Forelimb muscle (tissue), 1 donor: ENCODE results near the gene SLC25A12. TPM values are rescaled to one million over a fixed set of nuclear protein-coding genes. Genes with fewer than 3 reads are reported as not detected.
"Not testable (repeated sequence)": the region's sequence is repeated elsewhere in the genome, so short reads cannot be mapped to it uniquely, and the experiment has no call there.

Source experiments
- DNase-seq: peaks from one replicate; pipeline ENCODE4 v3.0.0-alpha.2; 2013; ENCODE audit warnings: low read depth
- polyA plus RNA-seq: library from polyadenylated mRNA; unstranded; fragments of 120-200 nt; gene quantifications from one replicate; pipeline ENCODE4 v1.2.1, GENCODE V29; 2013; ENCODE audit not compliant: insufficient read length

SLC25A12 gene
- polyA plus RNA-seq, 1 donor, result 27.7 TPM

DNA sequence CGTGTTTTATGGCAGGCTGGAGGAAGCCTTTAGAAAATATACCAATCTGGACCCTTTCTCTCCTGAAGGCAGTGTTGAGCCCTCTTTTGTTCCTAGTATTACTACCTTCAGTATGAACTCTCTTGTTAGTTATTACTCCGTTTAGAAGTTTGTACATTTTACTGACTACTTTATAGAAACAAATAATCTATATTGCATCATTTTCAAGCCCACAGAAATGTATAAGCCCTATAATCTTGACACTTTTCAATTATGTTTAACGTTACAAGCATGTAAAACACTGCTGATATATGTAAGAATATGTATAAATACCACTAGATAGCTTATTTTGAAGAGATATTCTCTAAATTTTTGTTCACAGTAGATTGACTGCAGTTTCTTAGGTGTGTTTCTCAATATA lies 64.0 kb downstream of the SLC25A12 start:
- no peak for DNase-seq

DNA sequence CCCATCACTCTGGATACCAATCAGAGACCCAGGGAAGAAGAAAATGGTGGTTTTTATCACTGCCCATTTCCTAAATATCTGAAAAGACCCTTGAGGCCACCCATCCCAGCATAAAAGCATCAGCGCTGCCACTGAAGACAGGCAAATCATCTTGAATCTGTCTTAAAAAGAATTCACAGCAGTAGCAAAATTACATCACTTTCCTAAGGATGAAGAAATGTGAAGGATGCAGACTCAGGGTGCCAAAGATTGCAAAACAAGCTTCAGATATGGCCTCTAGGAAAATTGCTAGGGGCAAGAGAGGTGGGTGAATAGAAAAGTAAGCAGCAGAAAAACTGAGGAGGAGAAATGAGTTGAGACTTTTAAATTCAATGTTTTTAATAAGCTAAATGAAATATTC lies 70.0 kb downstream of the SLC25A12 start:
- DNase-seq, result no peak

DNA sequence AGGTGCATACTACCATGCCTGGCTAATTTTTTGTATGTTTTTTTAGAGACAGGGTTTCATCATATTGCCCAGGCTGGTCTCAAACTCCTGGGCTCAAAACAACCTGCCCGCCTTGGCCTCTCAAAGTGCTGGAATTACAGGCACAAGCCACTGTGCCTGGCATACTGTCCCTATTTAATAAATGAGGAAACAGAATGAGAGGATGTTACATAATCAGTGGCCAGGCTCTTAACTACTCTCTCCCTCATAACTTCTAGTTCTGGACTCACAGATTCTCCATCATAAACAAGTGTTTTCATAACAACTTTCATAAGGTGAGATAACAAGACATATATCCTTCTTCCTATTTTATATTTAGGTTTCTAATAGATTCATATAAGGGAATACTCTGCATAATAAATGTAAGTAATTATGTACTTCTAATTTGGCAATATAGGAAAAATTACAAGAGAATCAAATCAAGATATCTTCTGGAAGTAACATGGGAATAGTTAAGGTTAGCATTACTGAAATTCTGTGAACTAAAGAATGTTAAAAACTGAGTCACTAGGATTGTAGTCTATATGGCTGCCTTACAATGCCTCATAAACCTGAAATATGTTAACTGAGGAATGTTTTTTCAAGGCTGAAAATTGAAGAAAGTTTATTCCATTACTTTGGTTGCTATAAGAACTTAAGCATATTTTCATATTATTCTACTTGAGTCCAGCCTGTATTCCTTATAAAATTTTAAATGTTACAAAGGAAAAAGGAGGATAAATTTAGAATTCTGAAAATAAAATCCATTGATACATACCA lies 71.3 kb downstream of the SLC25A12 start:
- DNase-seq, result no peak

DNA sequence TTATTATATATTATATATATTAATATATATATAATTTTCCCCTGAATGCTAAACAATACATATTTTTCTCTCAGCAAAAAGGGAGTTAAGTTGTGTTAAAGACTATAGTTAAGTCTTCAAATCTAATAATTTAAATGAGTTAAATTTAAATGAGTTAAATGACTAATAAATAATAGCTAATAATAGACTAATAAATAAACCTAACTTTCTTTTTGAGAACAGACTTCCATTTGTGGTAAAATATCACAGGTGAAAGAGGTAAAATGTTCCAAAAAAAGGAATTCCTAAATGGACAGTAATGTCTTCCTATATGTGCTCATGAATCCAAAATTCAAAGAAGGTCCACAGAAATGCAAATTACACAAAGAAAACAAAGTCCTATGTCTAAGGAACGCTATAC lies 74.6 kb downstream of the SLC25A12 start:
- DNase-seq, result no peak

DNA sequence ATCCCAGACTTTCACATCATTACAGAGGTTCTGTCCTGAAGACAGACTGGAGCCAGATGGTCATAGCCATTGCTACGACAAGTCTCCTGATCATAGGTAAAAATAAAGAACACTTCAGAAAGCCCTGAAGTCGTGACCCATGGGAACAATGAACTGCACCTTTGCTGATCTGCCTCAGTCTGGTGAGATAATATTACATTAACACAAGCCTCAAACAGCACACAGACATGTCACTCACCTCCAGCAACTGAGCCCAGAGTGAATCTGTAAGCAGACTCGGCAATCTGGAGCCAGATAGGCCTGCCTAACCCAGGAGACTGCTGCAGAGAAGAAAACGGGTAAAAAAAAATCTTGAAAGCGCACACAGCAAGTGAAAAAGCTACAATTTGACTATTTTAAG lies 79.2 kb downstream of the SLC25A12 start:
- no peak for DNase-seq

DNA sequence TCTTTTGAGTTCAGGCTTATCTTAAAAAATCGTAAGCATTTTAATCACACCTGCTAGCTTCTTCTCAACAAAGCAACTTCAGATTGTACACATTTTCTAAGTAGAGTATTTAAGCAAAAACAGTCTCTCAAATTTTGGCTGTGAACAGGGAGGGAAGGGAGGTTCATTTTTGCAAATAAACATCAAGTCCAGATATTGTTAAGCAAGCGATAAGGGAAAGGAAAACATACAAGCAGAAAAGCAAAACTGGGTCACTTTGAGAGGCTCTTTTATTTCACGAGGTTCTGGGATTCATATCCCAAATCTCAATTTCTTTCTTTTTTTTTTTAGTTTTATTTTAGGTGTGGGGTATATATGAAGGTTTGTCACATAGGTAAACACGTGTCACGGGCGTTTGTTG lies 79.9 kb downstream of the SLC25A12 start:
- no peak for DNase-seq

DNA sequence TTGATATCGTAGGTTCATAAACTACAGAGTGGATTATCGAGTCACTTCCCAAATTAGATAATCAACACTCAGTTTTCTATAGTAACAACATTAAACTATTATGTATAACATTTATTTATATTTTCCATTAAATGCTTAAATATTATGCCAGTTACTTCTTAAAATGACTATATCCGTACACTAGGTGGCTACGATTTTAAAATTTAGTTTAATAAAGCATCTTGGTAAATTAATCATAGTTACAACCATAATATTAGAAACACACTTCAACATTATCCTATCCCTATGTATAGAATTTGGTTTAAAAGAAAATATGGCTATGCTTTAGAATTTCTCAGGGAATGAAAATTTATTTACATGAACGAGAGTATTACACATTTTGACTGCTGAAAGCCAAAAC lies 80.3 kb downstream of the SLC25A12 start:
- DNase-seq, result no peak

DNA sequence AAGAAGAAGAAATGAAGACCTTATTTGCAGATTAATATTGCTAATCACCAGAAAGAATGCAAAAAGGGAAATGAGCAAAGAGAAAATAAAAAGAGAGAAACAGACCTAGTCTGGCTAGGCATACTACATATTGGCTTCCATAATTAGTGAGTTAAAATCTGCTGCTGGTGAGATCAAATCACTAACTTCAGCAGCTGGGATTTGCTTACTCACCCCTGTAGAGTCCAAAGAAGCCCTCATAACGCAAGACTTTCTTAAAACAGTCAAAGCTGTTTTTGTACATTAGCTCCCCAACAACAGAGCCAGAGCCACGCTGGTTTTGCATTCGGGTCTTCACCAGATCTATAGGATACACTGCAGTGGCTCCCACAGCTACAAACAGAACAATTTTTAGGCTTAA lies 80.9 kb downstream of the SLC25A12 start:
- DNase-seq, result no peak

DNA sequence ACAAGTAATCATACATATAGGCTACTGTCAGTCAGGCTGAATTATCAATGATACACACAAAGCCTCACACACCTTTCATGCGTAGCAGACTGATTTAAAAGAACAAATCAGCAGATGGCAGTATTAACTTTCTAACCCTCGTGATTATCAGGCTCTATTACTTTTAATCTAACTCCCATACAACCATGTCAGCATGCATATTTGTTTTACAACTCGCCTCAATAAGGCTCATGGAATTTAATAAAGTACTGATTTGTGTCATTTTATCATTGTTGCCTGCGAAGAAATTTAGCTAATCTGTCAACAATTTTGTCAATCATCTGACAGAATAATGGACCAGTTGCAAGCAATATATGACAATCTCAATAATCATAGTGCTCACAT lies 82.8 kb downstream of the SLC25A12 start:
- DNase-seq, result no peak

DNA sequence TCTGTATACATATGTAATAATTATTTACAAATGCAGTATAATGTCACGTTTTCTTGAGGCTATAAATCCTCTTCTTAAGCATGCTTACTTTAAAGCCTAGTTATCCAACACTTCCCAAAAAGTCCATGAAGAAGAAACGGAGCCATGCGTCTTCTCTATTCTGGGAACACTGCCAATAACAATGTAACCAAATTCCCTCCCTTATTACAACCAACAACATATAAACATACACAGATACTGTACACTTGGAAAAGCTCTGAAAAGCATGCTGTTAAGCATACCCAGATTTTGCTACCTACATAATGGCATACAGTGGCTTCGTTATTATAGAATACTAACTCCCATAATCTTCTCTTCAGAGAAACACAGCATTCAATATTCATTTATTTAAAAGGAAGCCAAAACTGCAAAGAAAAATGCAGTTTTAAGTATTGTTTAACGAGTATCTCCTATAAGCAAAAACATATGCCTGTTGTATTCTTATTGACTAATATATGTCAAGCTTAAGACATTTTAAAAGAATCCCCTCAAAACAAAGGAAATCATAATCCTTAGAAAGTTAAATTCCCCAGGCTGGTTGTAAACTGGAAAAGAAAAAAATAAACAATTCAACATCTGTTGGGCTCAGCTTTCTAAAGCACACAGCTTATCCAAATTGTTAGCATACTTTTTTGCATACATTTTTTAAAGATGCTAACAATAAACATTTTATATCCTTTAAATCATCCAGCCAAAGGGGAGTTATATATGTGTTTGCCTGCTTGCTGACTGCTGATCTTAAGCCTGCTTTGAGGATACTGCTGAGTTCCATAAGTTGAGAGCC lies 83.4 kb downstream of the SLC25A12 start:
- peak; percentile 28 for DNase-seq

DNA sequence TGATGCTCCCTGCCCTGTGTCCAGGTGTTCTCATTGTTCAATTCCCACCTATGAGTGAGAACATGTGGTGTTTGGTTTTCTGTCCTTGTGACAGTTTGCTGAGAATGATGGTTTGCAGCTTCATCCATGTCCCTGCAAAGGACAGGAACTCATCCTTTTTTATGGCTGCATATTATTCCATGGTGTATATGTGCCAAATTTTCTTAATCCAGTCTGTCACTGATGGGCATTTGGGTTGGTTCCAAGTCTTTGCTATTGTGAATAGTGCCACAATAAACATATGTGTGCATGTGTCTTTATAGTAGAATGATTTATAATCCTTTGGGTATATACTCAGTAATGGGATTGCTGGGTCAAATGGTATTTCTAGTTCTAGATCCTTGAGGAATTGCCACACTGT lies 85.2 kb downstream of the SLC25A12 start:
- DNase-seq, result not testable (repeated sequence)

DNA sequence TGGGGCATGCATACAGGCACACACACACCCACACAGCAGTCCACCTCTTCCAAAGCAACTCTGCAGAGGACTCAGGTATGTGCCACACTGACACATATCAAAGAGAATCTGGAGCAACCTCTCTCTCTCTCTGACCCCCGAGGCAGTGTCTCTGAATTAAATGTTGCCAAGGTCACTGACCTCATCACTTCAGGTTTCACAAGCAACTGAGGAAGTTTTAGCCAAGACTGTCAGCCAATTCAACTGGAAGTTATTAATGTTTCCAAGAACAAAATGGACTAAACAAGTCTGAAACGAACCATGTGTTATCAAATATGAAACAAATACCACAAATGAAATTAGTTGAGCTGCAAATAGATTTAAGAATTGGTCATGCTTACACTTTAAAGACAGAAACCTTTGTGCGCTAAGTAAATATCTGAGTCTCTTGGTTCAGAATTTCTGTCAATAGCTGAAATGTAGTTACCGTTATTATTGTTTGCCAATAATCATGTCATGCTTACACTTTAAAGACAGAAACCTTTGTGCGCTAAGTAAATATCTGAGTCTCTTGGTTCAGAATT lies 86.1 kb downstream of the SLC25A12 start:
- DNase-seq, result no peak

DNA sequence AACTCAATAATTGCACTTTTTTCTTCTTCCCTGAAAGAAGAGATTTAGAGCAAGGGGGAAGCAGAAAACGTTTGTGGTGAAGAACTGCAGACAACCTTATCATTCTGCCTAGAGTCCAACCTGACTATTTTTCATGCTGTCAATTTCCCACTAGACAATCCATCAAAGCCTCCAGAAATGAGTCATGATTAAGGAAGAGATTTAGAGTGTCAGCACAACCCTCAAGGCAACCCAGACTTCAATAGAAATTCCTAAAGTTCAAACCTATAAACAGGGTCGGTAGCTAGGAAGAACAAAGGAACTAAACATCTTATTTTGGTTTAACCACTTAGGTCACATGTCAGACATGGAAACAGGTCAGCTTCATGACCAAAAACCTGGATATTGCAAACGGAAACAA lies 86.9 kb downstream of the SLC25A12 start:
- DNase-seq, result no peak

DNA sequence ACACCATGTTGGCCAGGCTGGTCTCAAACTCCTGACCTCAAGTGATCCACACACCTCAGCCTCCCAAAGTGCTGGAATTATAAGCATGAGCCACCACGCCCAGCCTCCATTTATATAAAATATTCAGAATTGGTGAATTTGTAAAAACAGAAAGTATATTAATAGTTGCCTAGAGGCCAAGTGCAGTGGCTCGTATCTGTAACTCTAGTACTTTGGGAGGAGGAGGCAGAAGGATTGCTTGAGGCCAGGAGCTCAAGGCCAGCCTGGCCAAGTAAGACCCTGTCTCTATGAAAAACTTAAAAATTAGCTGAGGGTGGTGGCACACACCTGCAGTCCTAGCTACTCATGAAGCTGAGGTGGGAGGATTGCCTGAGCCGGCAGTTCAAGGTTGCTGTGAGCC lies 89.6 kb downstream of the SLC25A12 start:
- no peak for DNase-seq

DNA sequence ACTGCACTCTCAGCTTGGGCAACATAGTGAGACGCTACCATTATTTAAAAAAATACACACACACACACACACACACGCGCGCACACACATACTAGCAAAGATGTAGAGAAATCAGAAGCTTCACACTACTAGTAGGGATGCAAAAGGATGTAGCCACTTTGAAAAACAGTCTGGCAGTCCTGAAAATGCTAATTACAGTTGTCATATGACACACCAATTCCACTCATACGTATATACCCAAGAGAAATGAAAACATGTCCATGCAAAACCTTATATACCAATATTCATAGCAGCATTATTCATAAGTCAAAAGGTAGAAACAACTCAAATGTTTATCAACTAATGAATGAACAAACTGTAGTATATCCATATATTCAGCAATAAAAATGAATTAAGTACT lies 90.3 kb downstream of the SLC25A12 start:
- DNase-seq, result no peak

DNA sequence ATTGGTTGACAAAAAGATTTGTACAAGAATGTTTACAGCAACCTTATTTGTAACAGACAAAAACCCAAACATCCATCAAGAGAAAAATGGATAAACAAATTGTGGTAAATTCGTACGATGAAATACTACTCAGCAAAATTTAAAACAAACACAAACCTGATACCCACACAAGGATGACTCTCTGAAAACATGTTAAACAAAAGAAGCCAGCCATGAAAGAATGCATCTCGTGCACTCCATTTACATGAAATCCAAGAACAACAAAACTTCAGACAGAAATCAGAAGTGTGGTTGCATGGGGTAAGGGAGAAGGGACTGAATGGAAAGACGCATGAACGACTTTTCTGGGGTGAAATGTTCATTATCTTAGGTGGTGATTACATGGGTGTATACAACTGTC lies 93.4 kb downstream of the SLC25A12 start:
- DNase-seq, result no peak

DNA sequence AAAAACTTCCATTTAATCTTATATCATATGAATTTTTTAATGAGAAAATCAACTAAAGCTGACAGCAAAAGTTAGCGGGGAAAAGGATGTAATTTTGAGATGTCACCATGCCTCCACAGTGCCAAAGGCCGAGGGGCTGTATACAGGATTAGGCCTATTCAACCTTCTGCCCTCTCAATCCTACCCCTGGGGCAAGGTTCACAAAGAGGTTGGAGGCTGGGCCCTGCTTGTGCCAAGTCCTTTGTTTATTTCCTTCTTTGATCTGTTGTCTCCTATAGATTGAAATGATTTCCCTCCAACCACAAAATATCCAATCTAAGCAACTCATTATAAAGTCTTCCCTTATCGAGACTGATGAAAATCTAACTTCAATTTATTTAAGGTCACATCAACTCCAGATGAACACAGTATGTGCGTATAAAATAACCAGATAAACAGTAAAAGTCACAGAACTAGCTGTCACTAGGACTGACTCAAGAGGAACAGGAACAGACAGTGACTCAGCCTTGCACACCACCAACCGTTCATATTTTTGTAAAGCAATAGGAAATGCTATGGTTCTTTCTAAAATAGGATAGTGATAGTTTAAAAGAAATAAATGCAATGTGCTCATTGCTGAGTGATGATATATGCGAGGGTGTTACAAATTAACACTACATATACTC lies 95.8 kb downstream of the SLC25A12 start:
- no peak for DNase-seq

DNA sequence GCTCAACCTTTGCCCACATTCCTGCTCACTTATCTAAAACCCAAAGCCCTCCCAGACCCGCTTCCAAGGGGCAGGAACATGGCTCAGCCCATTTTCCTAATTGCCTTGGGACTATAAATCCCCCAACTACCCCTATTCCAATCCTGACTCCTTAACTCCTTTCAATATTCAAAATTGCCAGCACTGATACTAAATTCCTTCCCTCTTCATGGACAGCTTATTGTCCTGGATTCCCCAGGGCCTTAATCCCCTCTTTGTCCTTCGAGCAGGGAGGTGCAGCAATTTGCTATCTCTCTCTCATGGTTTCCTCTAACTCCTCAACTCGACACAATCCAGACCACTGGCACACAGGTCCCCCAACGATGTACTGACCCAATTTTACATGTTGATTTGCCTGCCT lies 99.1 kb downstream of the SLC25A12 start:
- DNase-seq, result no peak

DNA sequence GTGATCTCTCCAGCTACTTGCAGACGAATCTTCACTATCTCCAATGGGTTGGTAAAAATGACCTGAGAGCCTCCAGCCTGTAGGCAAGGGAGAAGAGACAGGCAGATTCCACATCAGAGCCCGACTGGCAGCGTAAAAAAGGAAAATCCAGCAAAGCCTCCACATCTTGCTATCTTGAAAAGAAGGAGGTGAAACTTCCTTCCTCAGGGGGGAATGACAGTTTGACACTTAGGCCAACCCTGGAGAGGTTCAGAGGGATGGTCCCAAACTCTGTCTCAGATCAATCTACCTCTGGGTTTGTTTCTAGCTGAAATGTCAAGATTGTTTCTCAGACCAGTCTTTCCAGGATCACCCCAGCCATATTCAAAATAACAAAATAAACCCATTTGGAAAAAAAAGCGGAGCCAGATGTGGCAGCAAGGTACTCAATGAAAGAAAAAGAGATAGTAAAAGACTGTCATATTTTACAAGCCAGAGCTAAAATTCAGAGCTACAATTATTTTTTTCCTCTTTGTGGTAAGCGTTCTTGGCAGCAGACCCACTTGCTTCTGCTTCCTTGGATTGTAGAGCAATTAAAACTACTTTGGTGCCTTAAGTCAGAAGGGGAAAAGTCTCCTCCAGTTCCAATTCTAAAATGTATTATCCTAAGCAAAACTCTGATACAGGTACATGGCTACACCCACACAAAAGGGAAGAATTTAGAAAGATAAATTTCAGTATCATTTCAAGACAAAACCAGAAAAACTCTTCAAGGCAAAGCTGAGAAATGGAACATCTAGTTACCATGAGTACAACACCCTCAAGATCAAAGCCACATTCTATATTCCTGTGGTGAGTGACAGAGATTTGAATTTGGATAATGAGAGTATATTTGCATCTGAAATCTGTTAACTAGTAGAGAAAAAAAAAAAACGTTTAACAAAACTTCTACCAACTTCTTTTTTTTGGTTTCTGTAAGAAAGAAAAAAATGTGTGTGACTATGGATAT lies 100.1 kb downstream of the SLC25A12 start:
- no peak for DNase-seq

DNA sequence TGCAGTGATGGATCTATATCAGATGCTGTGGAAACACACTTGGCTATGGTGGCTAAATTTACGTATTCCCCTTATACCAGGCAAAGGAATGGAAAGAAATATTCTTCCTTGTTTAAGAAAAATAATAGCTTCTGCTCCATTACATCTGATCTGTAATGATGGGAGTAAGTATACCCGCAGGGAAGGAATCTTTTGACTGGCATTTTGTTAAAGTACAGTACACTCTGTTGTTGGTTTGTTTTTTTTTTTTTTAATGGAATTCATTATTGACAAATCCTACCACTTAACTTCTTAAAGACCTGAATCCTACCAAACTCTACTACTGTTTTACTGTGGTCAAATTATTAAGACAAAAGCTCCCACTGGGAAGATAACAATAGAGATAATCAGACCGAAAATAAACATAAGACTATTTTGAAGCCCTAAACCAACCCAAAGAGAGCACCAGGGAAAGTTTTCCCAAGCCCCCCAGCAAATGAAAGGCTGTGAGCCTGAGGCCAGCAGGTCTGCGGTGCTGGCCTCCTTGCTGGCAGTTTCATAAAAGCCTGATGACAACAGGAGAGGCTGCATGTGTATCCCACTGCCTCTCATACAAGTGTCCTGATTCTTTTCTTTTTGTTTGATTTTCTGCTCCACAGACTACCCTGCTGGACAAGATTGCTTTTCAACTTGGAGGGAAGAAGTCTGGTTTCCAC lies 101.0 kb downstream of the SLC25A12 start:
- DNase-seq, result no peak

DNA sequence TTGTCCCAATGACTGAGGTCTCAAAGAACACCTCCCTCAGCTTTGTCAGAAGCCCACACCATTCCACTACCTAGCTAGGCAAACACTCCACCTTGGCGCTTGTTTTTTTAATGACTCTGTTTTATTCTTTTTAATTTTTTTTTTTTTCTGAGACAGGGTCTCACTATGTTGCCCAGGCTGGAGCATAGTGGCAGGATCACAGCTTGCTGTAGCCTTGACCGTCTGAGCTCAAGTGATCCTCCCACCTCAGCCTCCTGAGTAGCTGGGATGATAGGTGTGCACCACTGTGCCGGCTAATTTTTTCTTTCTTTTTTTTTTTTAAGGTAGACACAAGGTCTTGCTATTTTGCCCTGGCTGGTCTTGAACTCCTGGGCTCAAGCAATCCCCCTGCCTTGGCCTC lies 101.9 kb downstream of the SLC25A12 start:
- no peak for DNase-seq
